ACC112 (cell line): ENCODE measurements around the gene RNF222.

ENCODE experiments used
- H2AFZ ChIP-seq: fragments of 200-600 bp; sonication (generic); one replicate; pipeline ENCODE4 v1.6.0; 2017; ENCODE audit warnings: antibody characterized with exemption, low read length; ENCODE audit not compliant: unreplicated experiment
- H3K27ac ChIP-seq: fragments of 200-600 bp; sonication (generic); 2 replicates; pipeline ENCODE4 v1.5.1; 2014; ENCODE audit warnings: low read depth, mild to moderate bottlenecking, antibody characterized with exemption, low read length, moderate library complexity
- H3K27me3 ChIP-seq: fragments of 200-600 bp; sonication (generic); 2 replicates; pipeline ENCODE4 v1.6.1; 2014; ENCODE audit warnings: mild to moderate bottlenecking, antibody characterized with exemption, low read length, moderate library complexity, mixed read lengths; ENCODE audit not compliant: insufficient read depth
- H3K36me3 ChIP-seq: fragments of 200-600 bp; sonication (generic); 2 replicates; pipeline ENCODE4 v1.6.1; 2016; ENCODE audit warnings: mild to moderate bottlenecking, antibody characterized with exemption, low read length, moderate library complexity, mixed read lengths; ENCODE audit not compliant: insufficient read depth
- H3K4me1 ChIP-seq: fragments of 200-600 bp; sonication (generic); one replicate; pipeline ENCODE4 v1.6.1; 2016; ENCODE audit warnings: low read length, mixed read lengths; ENCODE audit not compliant: insufficient read depth, unreplicated experiment, control insufficient read depth
- H3K4me3 ChIP-seq: fragments of 200-600 bp; sonication (generic); 2 replicates; pipeline ENCODE4 v1.5.1; 2014; ENCODE audit warnings: mild to moderate bottlenecking, low read depth, low read length
- H3K79me2 ChIP-seq: fragments of 200-600 bp; sonication (generic); one replicate; pipeline ENCODE4 v1.6.0; 2016; ENCODE audit warnings: low read length; ENCODE audit not compliant: control insufficient read depth, unreplicated experiment, insufficient read depth

RNF222 gene

GRCh38 chr17:8413328-8413727 lies 15.7 kb upstream of the RNF222 start:
- Histone ChIP-seq H2AFZ (no peak overlapping the region), H3K27ac (no peak overlapping the region), H3K4me3 (no peak overlapping the region), H3K27me3 (peaks cover 25% of the 10 kb centered on the region), H3K4me1 (peaks cover 4% of the 10 kb centered on the region), H3K79me2 (no peaks in the 10 kb centered on the region), H3K36me3 (no peaks in the 10 kb centered on the region)

- Histone ChIP-seq H3K4me3 (no peak overlapping the region), H3K79me2 (no peaks in the 10 kb centered on the region), H3K4me1 (peaks cover 4% of the 10 kb centered on the region), H2AFZ (no peak overlapping the region), H3K27ac (no peak overlapping the region), H3K27me3 (peaks cover 13% of the 10 kb centered on the region), H3K36me3 (no peaks in the 10 kb centered on the region)
Measured at GRCh38 chr17:8412089-8412488, 14.5 kb upstream of the RNF222 start.

- peaks cover under 1% of the 10 kb centered on the region; the same call in 1 of the 2 replicates for H3K27me3 ChIP-seq
- H2AFZ ChIP-seq: no peak overlapping the region
- H3K36me3 ChIP-seq: no peaks in the 10 kb centered on the region
- H3K79me2 ChIP-seq: no peaks in the 10 kb centered on the region
- no peak overlapping the region for H3K27ac ChIP-seq
- peaks cover 4% of the 10 kb centered on the region for H3K4me1 ChIP-seq
- no peak overlapping the region for H3K4me3 ChIP-seq
Measured at GRCh38 chr17:8410883-8411238, 13.2 kb upstream of the RNF222 start.

GRCh38 chr17:8409966-8410882 lies 12.6 kb upstream of the RNF222 start:
- peak overlapping the region; percentile 64 for H2AFZ ChIP-seq
- H3K4me3 ChIP-seq: no peak overlapping the region

GRCh38 chr17:8408371-8408770 lies 10.7 kb upstream of the RNF222 start:
- Histone ChIP-seq H3K36me3 (no peaks in the 10 kb centered on the region), H3K27ac (no peak overlapping the region), H3K4me3 (no peak overlapping the region), H3K4me1 (peaks cover 4% of the 10 kb centered on the region), H3K79me2 (no peaks in the 10 kb centered on the region), H3K27me3 (no peaks in the 10 kb centered on the region), H2AFZ (no peak overlapping the region)

More at GRCh38 chr17:8409966-8410882, 12.6 kb upstream of the RNF222 start:
- Histone ChIP-seq H3K36me3 (no peaks in the 10 kb centered on the region), H3K79me2 (no peaks in the 10 kb centered on the region), H3K27me3 (no peaks in the 10 kb centered on the region), H3K27ac (no peak overlapping the region), H3K4me1 (peaks cover 4% of the 10 kb centered on the region)

- H3K27ac ChIP-seq: no peak overlapping the region
- H3K79me2 ChIP-seq: no peaks in the 10 kb centered on the region
- no peak overlapping the region for H2AFZ ChIP-seq
- H3K36me3 ChIP-seq: no peaks in the 10 kb centered on the region
- H3K4me3 ChIP-seq: no peak overlapping the region
- peaks cover 4% of the 10 kb centered on the region for H3K4me1 ChIP-seq
- H3K27me3 ChIP-seq: peaks cover 6% of the 10 kb centered on the region; the same call in 1 of the 2 replicates
Measured at GRCh38 chr17:8406174-8406573, 8.5 kb upstream of the RNF222 start.

GRCh38 chr17:8405499-8406016 lies 7.9 kb upstream of the RNF222 start:
- H3K4me1 ChIP-seq: peaks cover 3% of the 10 kb centered on the region
- H3K79me2 ChIP-seq: no peaks in the 10 kb centered on the region
- H3K27me3 ChIP-seq: peaks cover 12% of the 10 kb centered on the region
- H2AFZ ChIP-seq: no peak overlapping the region
- no peaks in the 10 kb centered on the region for H3K36me3 ChIP-seq
- no peak overlapping the region for H3K27ac ChIP-seq
- no peak overlapping the region for H3K4me3 ChIP-seq

- no peak overlapping the region for H3K4me3 ChIP-seq
- peaks cover 24% of the 10 kb centered on the region for H3K27me3 ChIP-seq
- H3K4me1 ChIP-seq: no peaks in the 10 kb centered on the region
- no peaks in the 10 kb centered on the region for H3K79me2 ChIP-seq
- H2AFZ ChIP-seq: no peak overlapping the region
- no peaks in the 10 kb centered on the region for H3K36me3 ChIP-seq
- no peak overlapping the region for H3K27ac ChIP-seq
Measured at GRCh38 chr17:8402921-8403536, 5.4 kb upstream of the RNF222 start.

- Histone ChIP-seq H3K79me2 (no peaks in the 10 kb centered on the region), H3K27me3 (peaks cover 41% of the 10 kb centered on the region), H2AFZ (no peak overlapping the region), H3K4me3 (no peak overlapping the region), H3K4me1 (no peaks in the 10 kb centered on the region), H3K36me3 (no peaks in the 10 kb centered on the region), H3K27ac (no peak overlapping the region)
Measured at GRCh38 chr17:8401107-8401506, 3.5 kb upstream of the RNF222 start.

- H3K4me1 ChIP-seq: no peaks in the 10 kb centered on the region
Measured at GRCh38 chr17:8398980-8399379, 1.4 kb upstream of the RNF222 start.

More at GRCh38 chr17:8398980-8399379, 1.4 kb upstream of the RNF222 start:
- H3K27me3 ChIP-seq: peaks cover 60% of the 10 kb centered on the region
- no peak overlapping the region for H3K4me3 ChIP-seq
- no peak overlapping the region for H3K27ac ChIP-seq
- H2AFZ ChIP-seq: no peak overlapping the region
- no peaks in the 10 kb centered on the region for H3K36me3 ChIP-seq
- H3K79me2 ChIP-seq: no peaks in the 10 kb centered on the region
